ENCODE data around the gene RASGRF1.
A peak's percentile ranks its signal among the peaks of the same experiment; 100 is the strongest.

The RASGRF1 gene

GRCh38 chr15:78982736-78983135 lies 107.8 kb downstream of the RASGRF1 start:
- no peak for DNase-seq
- TF ChIP-seq GATA1 (IDR thresholded peaks at IDR 0.05; ENCODE audit: low read depth, low read length), result no peak
- no peak for TF ChIP-seq POLR2A (IDR thresholded peaks at IDR 0.05; ENCODE audit: low read length)

GRCh38 chr15:78981532-78982313 lies 108.9 kb downstream of the RASGRF1 start:
- DNase-seq, result no peak
- TF ChIP-seq GATA1 (IDR thresholded peaks at IDR 0.05; ENCODE audit: low read depth, low read length) (no peak), POLR2A (IDR thresholded peaks at IDR 0.05; ENCODE audit: low read length) (no peak)

GRCh38 chr15:78979456-78980320 lies 110.9 kb downstream of the RASGRF1 start:
- DNase-seq, result peak; percentile 45 to 63
- no peak for TF ChIP-seq POLR2A (IDR thresholded peaks at IDR 0.05; ENCODE audit: low read length)
- TF ChIP-seq GATA1 (IDR thresholded peaks at IDR 0.05; ENCODE audit: low read depth, low read length), result no peak

GRCh38 chr15:78978601-78979179 lies 111.9 kb downstream of the RASGRF1 start:
- TF ChIP-seq GATA1 (IDR thresholded peaks at IDR 0.05; ENCODE audit: low read depth, low read length) (no peak), POLR2A (IDR thresholded peaks at IDR 0.05; ENCODE audit: low read length) (no peak)
- no peak for DNase-seq

- TF ChIP-seq GATA1 (IDR thresholded peaks at IDR 0.05; ENCODE audit: low read depth, low read length) (no peak), POLR2A (IDR thresholded peaks at IDR 0.05; ENCODE audit: low read length) (no peak)
- no peak for DNase-seq
These were observed 112.8 kb downstream of the RASGRF1 start for GRCh38 chr15:78977591-78978347.

- no peak for TF ChIP-seq POLR2A (IDR thresholded peaks at IDR 0.05; ENCODE audit: low read length)
- no peak for TF ChIP-seq GATA1 (IDR thresholded peaks at IDR 0.05; ENCODE audit: low read depth, low read length)
- DNase-seq, result no peak
These were observed 113.4 kb downstream of the RASGRF1 start for GRCh38 chr15:78977091-78977571.

GRCh38 chr15:78976691-78977090 lies 113.9 kb downstream of the RASGRF1 start:
- no peak for DNase-seq
- TF ChIP-seq GATA1 (IDR thresholded peaks at IDR 0.05; ENCODE audit: low read depth, low read length) (no peak), POLR2A (IDR thresholded peaks at IDR 0.05; ENCODE audit: low read length) (no peak)

GRCh38 chr15:78974272-78974918 lies 116.2 kb downstream of the RASGRF1 start:
- TF ChIP-seq GATA1 (IDR thresholded peaks at IDR 0.05; ENCODE audit: low read depth, low read length) (no peak), POLR2A (IDR thresholded peaks at IDR 0.05; ENCODE audit: low read length) (no peak)
- DNase-seq, result no peak

GRCh38 chr15:78969687-78970349 lies 120.8 kb downstream of the RASGRF1 start:
- no peak for TF ChIP-seq POLR2A (IDR thresholded peaks at IDR 0.05; ENCODE audit: low read length)
- TF ChIP-seq GATA1 (IDR thresholded peaks at IDR 0.05; ENCODE audit: low read depth, low read length), result no peak
- DNase-seq, result no peak

GRCh38 chr15:78968539-78969271 lies 121.9 kb downstream of the RASGRF1 start:
- TF ChIP-seq GATA1 (IDR thresholded peaks at IDR 0.05; ENCODE audit: low read depth, low read length), result no peak
- TF ChIP-seq POLR2A (IDR thresholded peaks at IDR 0.05; ENCODE audit: low read length), result no peak
- DNase-seq, result no peak

- DNase-seq, result no peak
- no peak for TF ChIP-seq POLR2A (IDR thresholded peaks at IDR 0.05; ENCODE audit: low read length)
- no peak for TF ChIP-seq GATA1 (IDR thresholded peaks at IDR 0.05; ENCODE audit: low read depth, low read length)
These were observed 122.5 kb downstream of the RASGRF1 start for GRCh38 chr15:78968114-78968513.

GRCh38 chr15:78960308-78960707 lies 130.3 kb downstream of the RASGRF1 start:
- no peak for DNase-seq
- no peak for TF ChIP-seq GATA1 (IDR thresholded peaks at IDR 0.05; ENCODE audit: low read depth, low read length)
- TF ChIP-seq POLR2A (IDR thresholded peaks at IDR 0.05; ENCODE audit: low read length), result no peak

All from erythroblast (primary cell).